ENCODE results near the gene KMT2A. TPM values are rescaled to one million over a fixed set of nuclear protein-coding genes. Genes with fewer than 3 reads are reported as not detected.
"Not testable (repeated sequence)": the region's sequence is repeated elsewhere in the genome, so short reads cannot be mapped to it uniquely, and the experiment has no call there.

Gene KMT2A
- total RNA-seq, 4 donors from 2014 or later, result 57.8 to 94.6 (median 63.6) TPM

DNA sequence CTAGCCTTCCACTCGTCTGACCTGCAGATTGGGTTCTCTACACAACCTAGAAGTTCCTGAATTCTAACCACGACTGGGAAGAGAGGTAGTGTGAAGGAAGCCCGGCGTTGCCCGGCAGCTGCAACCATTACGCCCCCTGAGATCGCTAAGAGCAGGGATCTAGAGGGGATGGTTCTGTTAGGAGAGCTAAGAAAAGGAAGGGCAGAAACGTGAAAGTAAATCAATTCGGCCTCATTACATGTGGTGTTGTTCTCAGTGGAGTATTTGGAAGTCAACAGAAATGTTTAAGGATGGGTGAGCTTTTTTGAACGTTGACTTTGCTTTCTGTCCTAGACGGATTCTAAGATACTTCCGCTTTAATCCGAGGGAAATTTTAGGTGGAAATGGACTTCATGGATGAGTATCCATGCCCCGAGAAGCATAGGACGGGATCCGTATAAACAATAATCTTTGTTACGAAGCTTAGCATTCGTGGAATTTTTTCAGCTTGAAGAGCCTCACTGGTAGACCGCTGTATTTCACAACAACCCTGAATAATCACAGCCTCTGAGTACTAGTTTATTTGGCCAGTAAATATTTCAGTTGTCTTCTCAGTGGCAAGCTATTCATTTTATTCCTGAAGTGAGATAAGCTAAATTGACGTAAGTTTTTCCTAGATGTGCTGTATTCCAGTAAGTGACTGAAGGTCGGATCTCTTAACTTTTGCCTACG is 34.3 kb upstream of the KMT2A start:
- no peak for DNase-seq (ENCODE audit: low spot score in 2 of 2)
- H3K4me3 ChIP-seq (ENCODE audit: low read depth, poor library complexity, severe bottlenecking), result peak overlapping the region; percentile 99
- intact Hi-C loops (cut with DNase I; ENCODE audit: low total_unique reads), result no loop called here
- TF ChIP-seq, protein P1, sequence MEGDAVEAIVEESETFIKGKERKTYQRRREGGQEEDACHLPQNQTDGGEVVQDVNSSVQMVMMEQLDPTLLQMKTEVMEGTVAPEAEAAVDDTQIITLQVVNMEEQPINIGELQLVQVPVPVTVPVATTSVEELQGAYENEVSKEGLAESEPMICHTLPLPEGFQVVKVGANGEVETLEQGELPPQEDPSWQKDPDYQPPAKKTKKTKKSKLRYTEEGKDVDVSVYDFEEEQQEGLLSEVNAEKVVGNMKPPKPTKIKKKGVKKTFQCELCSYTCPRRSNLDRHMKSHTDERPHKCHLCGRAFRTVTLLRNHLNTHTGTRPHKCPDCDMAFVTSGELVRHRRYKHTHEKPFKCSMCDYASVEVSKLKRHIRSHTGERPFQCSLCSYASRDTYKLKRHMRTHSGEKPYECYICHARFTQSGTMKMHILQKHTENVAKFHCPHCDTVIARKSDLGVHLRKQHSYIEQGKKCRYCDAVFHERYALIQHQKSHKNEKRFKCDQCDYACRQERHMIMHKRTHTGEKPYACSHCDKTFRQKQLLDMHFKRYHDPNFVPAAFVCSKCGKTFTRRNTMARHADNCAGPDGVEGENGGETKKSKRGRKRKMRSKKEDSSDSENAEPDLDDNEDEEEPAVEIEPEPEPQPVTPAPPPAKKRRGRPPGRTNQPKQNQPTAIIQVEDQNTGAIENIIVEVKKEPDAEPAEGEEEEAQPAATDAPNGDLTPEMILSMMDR (IDR thresholded peaks at IDR 0.05), result no peak
- TF ChIP-seq POLR2A (IDR thresholded peaks at IDR 0.05), result no peak
- 1% methylated on average over 22 of the region's 22 CpGs for WGBS, 2 donors

- WGBS, 2 donors, result 73 to 79% methylated on average over 7 of the region's 7 CpGs
- DNase-seq (ENCODE audit: low spot score in 2 of 2); intact Hi-C loops (cut with DNase I; ENCODE audit: low total_unique reads); H3K4me3 ChIP-seq (ENCODE audit: low read depth, poor library complexity, severe bottlenecking): not testable (repeated sequence)
These were observed 33.7 kb upstream of the KMT2A start for GRCh38 chr11:118402594-118402993.

GRCh38 chr11:118406599-118407166 is 29.6 kb upstream of the KMT2A start:
- H3K4me3 ChIP-seq (ENCODE audit: low read depth, poor library complexity, severe bottlenecking), result no peak overlapping the region
- 56 to 65% methylated on average over 7 of the region's 7 CpGs for WGBS, 2 donors

DNA sequence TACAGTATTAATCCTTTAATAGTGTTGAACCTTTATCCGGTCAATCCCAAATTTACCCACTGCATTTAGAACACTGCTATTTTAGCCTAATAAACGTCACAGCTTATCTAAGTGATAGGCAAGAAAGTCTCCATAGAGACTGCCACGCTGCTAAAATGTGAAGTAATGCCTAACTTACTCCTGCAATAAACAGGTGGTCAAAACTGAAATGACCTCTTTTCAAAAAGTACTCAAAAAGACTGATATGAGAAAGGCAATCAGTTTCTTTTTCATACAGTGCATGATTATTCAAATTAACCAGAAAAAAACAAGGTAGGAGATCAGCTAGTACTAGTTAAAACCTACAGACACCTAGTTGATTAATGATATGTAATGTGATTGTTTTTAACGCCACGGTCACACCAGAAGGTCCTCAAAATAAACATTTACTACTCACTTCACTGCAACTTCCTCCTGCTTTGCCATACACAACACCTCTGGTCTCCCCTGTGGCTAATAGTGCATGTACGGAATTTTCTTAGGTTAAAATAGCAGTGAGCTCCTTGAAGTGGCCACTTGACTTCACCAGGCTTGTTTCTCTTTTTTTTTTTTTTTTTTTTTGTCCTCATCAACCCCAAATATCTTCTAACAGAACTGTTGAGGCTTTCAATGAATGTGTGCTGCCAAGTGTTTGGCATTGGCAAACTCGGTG is 26.1 kb upstream of the KMT2A start:
- intact Hi-C loops (cut with DNase I; ENCODE audit: low total_unique reads), result no loop called here
- no peak for TF ChIP-seq POLR2A (IDR thresholded peaks at IDR 0.05)
- TF ChIP-seq, protein P1 (IDR thresholded peaks at IDR 0.05), result no peak
- no peak for DNase-seq (ENCODE audit: low spot score in 2 of 2)
- no peak overlapping the region for H3K4me3 ChIP-seq (ENCODE audit: low read depth, poor library complexity, severe bottlenecking)
- WGBS, 2 donors, result 83 to 87% methylated on average over 7 of the region's 7 CpGs

More at GRCh38 chr11:118406599-118407166, 29.6 kb upstream of the KMT2A start:
- no peak for DNase-seq (ENCODE audit: low spot score in 2 of 2)
- intact Hi-C loops (cut with DNase I; ENCODE audit: low total_unique reads), result no loop called here
- TF ChIP-seq, protein P1 (IDR thresholded peaks at IDR 0.05), result no peak
- no peak for TF ChIP-seq POLR2A (IDR thresholded peaks at IDR 0.05)

DNA sequence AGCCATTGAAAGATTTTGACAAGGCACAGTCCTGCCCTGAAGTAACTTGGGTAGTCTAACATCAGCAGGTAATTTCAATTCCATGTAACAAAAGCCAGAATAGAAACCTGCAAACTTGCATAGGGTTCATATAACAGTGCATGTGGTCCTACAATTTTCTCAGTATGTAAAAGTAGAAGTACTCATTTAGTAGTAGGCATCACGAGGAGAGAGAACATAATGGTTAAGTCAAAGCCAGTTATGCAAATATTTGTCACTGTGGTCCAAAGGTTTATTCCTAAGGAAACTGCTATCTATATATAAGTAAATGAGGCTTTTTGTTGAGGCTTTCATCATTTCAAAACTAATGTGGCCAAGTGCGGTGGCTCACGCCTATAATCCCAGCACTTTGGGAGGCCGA is 24.8 kb upstream of the KMT2A start:
- DNase-seq (ENCODE audit: low spot score in 2 of 2), result no peak
- no peak for TF ChIP-seq POLR2A (IDR thresholded peaks at IDR 0.05)
- TF ChIP-seq, protein P1 (IDR thresholded peaks at IDR 0.05), result no peak
- intact Hi-C loops (cut with DNase I; ENCODE audit: low total_unique reads), result no loop called here
- H3K4me3 ChIP-seq (ENCODE audit: low read depth, poor library complexity, severe bottlenecking), result no peak overlapping the region
- 86 to 91% methylated on average over 4 of the region's 4 CpGs for WGBS, 2 donors

GRCh38 chr11:118412921-118413320 is 23.4 kb upstream of the KMT2A start:
- intact Hi-C loops (cut with DNase I; ENCODE audit: low total_unique reads), result no loop called here
- DNase-seq (ENCODE audit: low spot score in 2 of 2), result no peak
- H3K4me3 ChIP-seq (ENCODE audit: low read depth, poor library complexity, severe bottlenecking), result no peak overlapping the region
- TF ChIP-seq, protein P1 (IDR thresholded peaks at IDR 0.05), result no peak
- no peak for TF ChIP-seq POLR2A (IDR thresholded peaks at IDR 0.05)
- WGBS, 2 donors, result 77 to 79% methylated on average over 1 of the region's 1 CpG
